ENCODE results near the gene HOXA13.

HOXA13 gene

GRCh38 chr7:27159266-27160144 is 40.4 kb downstream of the HOXA13 start:
- no peak for DNase-seq (ENCODE audit: low read depth in 2 of 2, low spot score in 1 of 2)

DNA sequence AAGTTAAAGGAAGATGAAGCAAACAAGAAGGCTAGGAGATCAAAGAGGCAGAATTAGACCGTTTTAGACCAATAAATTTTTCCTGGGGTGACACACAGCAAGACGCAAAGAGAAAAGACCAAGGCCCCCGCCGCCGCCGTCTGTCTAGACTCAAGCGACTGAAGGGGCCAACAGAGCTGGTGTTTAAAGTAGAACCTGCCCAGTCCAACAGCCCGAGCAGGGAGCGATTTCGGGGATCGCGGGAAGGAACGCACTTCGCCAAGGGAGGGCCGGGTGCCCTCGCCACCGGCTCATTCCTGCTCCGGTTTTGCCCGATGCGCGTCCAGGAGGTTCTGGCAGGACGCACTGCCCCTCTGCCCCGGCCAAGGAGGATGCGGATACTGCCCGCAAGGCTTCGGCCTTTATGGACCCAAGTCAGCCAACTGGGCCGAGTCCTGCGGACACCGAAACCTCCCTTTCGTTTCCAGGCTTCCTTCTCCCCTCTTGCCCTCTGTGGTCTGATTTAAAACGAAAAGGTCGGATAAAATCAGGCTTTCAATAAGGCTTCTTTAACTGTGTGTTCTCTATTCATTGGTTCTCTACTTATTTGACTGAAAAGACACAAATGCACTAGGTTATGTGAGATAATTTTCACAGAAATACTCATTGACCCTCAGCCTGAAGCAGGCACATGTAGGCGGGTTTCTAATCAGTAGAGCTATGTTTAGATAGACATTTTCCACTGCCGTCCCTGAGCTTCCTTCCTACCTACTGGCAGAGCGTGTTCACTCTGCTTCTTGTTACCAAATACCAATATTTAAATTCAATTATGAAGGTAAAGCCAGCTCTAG is 41.2 kb downstream of the HOXA13 start:
- DNase-seq (ENCODE audit: low read depth in 2 of 2, low spot score in 1 of 2): no peak

DNA sequence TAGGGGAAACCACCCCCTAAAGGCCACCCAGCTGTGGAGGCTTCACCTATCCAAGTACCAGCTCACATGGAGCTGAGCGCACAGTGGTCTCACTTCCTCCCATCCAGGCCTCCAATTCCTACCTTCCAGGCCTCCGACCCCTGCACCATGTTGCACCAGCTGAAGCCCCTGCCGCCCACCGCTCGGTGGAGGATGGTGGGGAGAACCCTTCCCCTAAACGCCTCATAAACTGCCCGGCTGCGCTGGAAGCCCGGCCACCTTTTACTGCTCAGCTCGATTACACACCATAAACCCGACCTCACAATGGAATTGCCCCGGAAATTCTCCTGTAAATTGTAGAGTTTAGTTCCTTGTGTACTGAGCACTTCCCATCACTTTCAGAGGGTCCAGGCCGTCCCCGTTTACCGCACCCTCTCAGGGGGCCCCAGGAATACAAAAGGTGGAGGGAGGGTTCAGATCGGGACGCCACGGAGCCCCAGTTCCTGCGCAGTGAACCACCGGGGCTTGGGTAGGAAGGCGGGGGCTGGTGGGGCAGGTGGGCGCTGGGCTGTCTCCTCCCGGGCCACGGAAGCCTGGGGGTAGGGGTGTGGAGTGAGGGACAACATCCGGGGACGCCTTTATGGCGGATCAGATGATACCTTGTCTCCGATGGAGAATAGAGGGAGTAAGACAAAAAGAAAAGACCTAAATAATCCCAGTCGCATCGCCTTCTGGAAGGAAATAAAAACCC is 42.0 kb downstream of the HOXA13 start:
- DNase-seq (ENCODE audit: low read depth in 2 of 2, low spot score in 1 of 2): no peak

- no peak for DNase-seq (ENCODE audit: low read depth in 2 of 2, low spot score in 1 of 2)
Observed at GRCh38 chr7:27156916-27157701, 42.8 kb downstream of the HOXA13 start.

GRCh38 chr7:27156508-27156898 is 43.4 kb downstream of the HOXA13 start, which contains the start of gene HOXA7:
HOXA7 (minus strand) TSS chr7:27156675; CDS start chr7:27156545, 130 bp downstream.
- DNase-seq (ENCODE audit: low read depth in 2 of 2, low spot score in 1 of 2): no peak

DNA sequence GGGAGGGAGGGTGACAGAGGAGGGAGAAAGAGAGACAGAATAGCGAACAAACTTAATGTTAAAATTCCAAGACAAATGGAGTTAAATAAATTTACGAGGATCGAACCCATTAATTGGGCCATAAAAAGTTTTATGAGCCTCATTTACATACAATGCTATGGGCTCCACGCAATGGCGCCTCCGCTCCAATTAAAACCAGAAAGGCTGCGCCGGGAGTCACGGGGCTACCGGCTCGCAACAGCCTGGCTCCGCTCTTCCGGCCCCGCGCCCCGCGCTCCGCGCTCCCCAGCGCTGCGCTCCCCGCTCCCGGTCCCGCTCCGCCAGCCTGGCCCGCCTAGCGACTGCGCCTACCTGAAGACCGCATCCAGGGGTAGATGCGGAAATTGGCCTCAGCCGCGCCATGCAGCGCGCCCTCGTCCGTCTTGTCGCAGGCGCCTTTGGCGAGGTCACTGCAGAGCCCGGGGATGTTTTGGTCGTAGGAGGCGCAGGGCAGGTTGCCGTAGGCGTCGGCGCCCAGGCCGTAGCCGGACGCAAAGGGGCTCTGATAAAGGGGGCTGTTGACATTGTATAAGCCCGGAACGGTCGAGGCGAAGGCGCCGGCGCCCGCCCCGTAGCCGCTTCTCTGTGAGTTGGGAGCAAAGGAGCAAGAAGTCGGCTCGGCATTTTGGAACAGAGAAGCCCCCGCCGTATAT is 43.9 kb downstream of the HOXA13 start:
- no peak for DNase-seq (ENCODE audit: low read depth in 2 of 2, low spot score in 1 of 2)

- no peak for DNase-seq (ENCODE audit: low read depth in 2 of 2, low spot score in 1 of 2)
Observed at GRCh38 chr7:27154901-27155815, 44.7 kb downstream of the HOXA13 start.

GRCh38 chr7:27154369-27154768 is 45.5 kb downstream of the HOXA13 start:
- no peak for DNase-seq (ENCODE audit: low read depth in 2 of 2, low spot score in 1 of 2)

DNA sequence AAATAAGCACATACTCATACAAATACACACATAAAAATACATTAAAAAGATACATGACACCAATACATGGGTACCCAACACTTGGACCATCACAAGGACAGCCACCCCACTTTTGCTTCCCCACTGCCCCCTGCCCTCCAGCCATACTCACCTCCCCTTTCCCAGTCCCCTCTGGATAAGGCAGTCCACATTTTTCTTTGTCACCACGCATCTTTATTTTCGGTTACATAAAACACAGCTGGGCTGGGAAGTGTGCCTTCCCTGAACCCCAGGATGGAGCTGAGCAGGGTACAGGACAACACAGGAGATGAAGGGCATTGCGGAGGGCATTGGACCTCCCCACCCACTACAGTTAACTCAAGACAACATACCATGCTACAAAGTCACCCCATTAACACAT is 46.4 kb downstream of the HOXA13 start:
- DNase-seq (ENCODE audit: low read depth in 2 of 2, low spot score in 1 of 2): no peak

- DNase-seq (ENCODE audit: low read depth in 2 of 2, low spot score in 1 of 2): no peak
Observed at GRCh38 chr7:27152816-27153442, 47.0 kb downstream of the HOXA13 start.

GRCh38 chr7:27151931-27152815 is 47.7 kb downstream of the HOXA13 start, which contains the start of gene HOXA3:
HOXA3 (minus strand) TSS chr7:27152583; CDS start chr7:27110640, 41,943 bp downstream.
- DNase-seq (ENCODE audit: low read depth in 2 of 2, low spot score in 1 of 2): no peak

DNA sequence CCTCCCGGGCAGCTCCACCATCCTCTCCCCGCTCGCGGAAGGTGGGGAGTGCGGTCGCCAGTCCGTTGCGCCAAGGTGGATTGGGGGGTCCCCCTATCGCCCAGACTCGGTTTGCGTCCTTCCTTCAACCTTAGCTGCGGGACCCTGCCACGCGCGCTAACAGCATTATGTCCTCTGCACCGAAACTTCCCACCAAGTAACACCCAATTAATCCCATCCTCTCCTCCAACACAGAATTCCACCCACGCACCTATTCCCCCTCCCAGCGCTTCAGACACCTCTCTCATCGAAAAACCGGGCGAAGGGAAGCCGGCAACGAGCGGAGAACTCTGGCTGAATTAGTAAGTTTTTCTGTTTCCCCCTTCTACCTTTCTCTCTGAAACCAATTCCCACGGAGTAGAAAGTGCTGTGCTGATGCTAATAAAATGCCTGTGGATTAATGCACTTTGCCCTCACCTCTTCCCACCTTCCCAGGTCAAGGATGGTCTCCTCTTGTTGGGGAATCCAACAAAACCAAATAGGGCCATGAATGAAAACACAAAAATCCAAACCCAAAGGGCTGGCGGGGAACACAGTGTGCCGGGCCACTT is 48.5 kb downstream of the HOXA13 start:
- no peak for DNase-seq (ENCODE audit: low read depth in 2 of 2, low spot score in 1 of 2)

DNA sequence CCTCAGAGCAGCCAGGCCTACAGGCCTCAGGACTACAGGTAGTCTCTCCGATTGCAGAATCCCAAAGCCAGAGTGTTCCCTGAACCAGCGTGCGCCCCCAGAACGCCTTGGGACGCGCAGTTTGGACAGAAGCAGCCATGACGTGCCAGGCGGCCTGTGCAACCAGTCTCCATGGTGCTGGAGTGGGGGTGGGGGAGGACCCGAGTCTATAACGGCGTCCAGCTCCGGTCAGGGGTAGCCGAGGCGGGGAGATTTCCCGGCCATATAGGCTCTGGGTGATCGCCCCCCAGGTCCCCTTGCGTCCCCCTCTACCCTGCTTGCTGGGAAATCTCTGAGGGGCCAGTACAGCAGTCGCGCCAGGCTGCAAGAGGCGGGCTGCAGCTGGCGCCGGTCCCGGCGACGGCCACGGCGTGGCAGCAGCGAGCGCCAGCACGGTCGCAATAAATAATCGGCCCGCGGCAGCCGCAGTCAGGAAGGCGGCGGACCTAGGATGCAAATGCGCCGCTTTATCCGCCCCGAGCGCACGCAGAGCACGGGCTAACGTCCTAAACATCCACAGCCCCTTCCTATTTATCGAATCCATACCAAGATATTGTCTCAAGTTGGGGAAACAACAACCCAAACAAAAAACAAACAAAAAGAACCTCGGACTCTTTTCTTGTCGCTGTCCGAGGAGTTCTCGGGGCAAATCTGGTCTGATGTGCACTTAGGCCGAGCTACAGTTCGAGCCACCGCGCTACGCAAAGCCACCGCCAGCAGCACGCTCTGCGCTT is 49.1 kb downstream of the HOXA13 start:
- peak in 1 of 2 donors; percentile 39 for DNase-seq (ENCODE audit: low read depth in 2 of 2, low spot score in 1 of 2)

GRCh38 chr7:27149842-27150567 is 49.9 kb downstream of the HOXA13 start:
- no peak for DNase-seq (ENCODE audit: low read depth in 2 of 2, low spot score in 1 of 2)

DNA sequence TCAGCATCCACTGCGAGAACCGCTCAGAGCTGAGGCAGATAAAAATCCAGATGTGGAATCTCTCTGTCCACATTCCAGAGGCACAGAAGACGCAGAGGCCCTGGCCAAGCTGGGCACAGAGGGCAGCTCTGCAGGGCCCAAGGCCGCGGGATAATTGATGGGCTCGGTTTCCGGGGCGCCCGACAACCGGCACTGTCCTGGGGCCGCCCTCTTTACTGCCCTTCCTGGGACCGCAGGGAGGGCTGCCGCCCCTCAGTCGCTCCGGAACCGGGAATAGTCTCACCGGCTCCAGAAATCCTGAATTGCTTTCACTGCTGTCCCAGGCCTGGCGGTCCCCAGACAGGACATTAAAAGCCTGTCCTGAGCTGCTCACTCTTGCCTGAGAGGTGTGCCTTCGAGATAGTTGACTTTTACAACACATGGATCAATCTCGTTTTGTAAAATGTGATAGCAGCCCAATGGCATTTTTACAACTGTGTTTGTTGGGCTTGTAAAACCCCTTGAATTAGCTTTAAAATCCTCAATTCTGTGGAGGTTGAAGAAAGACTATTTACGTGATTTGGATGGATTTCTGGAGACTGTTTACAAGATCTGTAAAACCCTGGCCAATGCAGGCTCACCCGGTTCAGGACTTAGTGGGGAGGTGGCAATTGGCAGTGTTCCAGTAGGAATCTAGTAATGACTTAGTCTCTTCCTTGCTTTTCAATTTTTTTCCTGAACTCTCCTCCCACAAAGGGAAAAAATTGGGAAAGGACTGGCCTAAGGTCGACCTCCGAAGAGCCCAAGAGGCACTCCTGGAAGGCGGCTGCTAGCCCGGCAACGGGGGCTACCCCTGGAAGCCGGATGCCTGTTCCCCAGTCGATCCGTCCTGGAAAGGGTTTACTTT is 50.9 kb downstream of the HOXA13 start:
- no peak for DNase-seq (ENCODE audit: low read depth in 2 of 2, low spot score in 1 of 2)
